Small intestine (tissue), 7 donors: ENCODE results near the gene SEMA5A. TPM values are rescaled to one million over a fixed set of nuclear protein-coding genes. Genes with fewer than 3 reads are reported as not detected.

ENCODE experiments used
- DNase-seq, 2 donors: peaks; one replicate each; pipeline versions ENCODE4 v3.0.0 to v3.0.0-alpha.2; 2013
- FAIRE-seq: peaks from 2 replicates; lab custom pipeline; 2012; peaks lifted over from hg19 to GRCh38; lab: Jason Lieb, UNC
- H3K27ac ChIP-seq, 3 donors: one replicate each; pipeline ENCODE4 v1.5.1; 2013; ENCODE audit warnings: low read length in 2 of 3, mild to moderate bottlenecking in 2 of 3, control low read depth in 1 of 3, inconsistent platforms in 1 of 3, low read depth in 1 of 3, moderate library complexity in 1 of 3
- H3K27me3 ChIP-seq, 3 donors: one replicate each; pipeline ENCODE4 v1.6.1; 2013; ENCODE audit warnings: low read length in 3 of 3, inconsistent platforms in 1 of 3; ENCODE audit not compliant: control insufficient read depth in 3 of 3, insufficient read depth in 3 of 3
- H3K36me3 ChIP-seq, 3 donors: one replicate each; pipeline ENCODE4 v1.6.1; 2013; ENCODE audit warnings: low read length in 3 of 3, inconsistent platforms in 1 of 3, low read depth in 1 of 3, mild to moderate bottlenecking in 1 of 3, moderate library complexity in 1 of 3; ENCODE audit not compliant: control insufficient read depth in 3 of 3, insufficient read depth in 2 of 3
- H3K4me1 ChIP-seq, 3 donors: one replicate each; pipeline ENCODE4 v1.6.1; 2013; ENCODE audit warnings: low read length in 2 of 3, inconsistent platforms in 1 of 3, low read depth in 1 of 3, mild to moderate bottlenecking in 1 of 3, moderate library complexity in 1 of 3; ENCODE audit not compliant: control insufficient read depth in 3 of 3, insufficient read depth in 2 of 3
- H3K4me3 ChIP-seq, 3 donors: one replicate each; pipeline ENCODE4 v1.5.1; 2013; ENCODE audit warnings: low read length in 3 of 3, control low read depth in 1 of 3, inconsistent platforms in 1 of 3, low read depth in 1 of 3, mild to moderate bottlenecking in 1 of 3, moderate library complexity in 1 of 3
- H3K9me3 ChIP-seq, 2 donors: one replicate each; pipeline ENCODE4 v1.6.1; 2013; ENCODE audit warnings: low read depth in 1 of 2, low read length in 1 of 2; ENCODE audit not compliant: control insufficient read depth in 2 of 2, insufficient read depth in 1 of 2
- WGBS, 3 donors: extraction: QIAGEN DNeasy Blood & Tissue Kit; methylation state at CpG; one replicate each; pipeline ENCODE4 v1.1.7; 2013; 5-methylcytosine and 5-hydroxymethylcytosine counted together
- polyA plus RNA-seq, 4 donors: library from polyadenylated mRNA; stranded (reverse) in 3 of 4; unstranded in 1 of 4; fragments of 200-250 nt in 3 of 4; fragments of 120-200 nt in 1 of 4; gene quantifications; one replicate each; pipeline versions ENCODE4 v1.2.1 to v1.2.3, GENCODE V29; 2013
- donor health status: healthy with polysubstance abuse.
- donor health status: control.
- donor health status: control.
- donor health status: Bipolar disorder and iron deficiency.
- donor health status: healthy.

The SEMA5A gene
- polyA plus RNA-seq, 4 donors: 0.45 to 11.1 (median 1.2) TPM

GRCh38 chr5:9069650-9070049, 476.2 kb downstream of the SEMA5A start:
- WGBS, 3 donors: 75 to 92% (median 90%) methylated on average over 6 of the region's 6 CpGs
- H3K36me3 ChIP-seq: peaks cover 0 to 7% (median 0%) of the 10 kb centered on the region in 3 donors
- no peaks in the 10 kb centered on the region for H3K4me1 ChIP-seq
- H3K4me3 ChIP-seq: no peak overlapping the region
- H3K27me3 ChIP-seq: no peaks in the 10 kb centered on the region
- FAIRE-seq (no peak), DNase-seq (no peak)
- no peaks in the 10 kb centered on the region for H3K9me3 ChIP-seq
- H3K27ac ChIP-seq: no peak overlapping the region

- Histone ChIP-seq H3K36me3 (peaks cover 0 to 17% (median 0%) of the 10 kb centered on the region in 3 donors), H3K4me3 (no peak overlapping the region), H3K27me3 (no peaks in the 10 kb centered on the region), H3K9me3 (no peaks in the 10 kb centered on the region), H3K27ac (no peak overlapping the region), H3K4me1 (no peaks in the 10 kb centered on the region)
- FAIRE-seq: no peak
- DNase-seq: no peak
- WGBS, 3 donors: 77 to 83% (median 83%) methylated on average over 2 of the region's 2 CpGs
Measured at GRCh38 chr5:9067154-9067553, 478.7 kb downstream of the SEMA5A start.

- Histone ChIP-seq H3K4me3 (no peak overlapping the region), H3K4me1 (no peaks in the 10 kb centered on the region), H3K36me3 (peaks cover 0 to 24% (median 0%) of the 10 kb centered on the region in 3 donors), H3K27me3 (no peaks in the 10 kb centered on the region), H3K27ac (no peak overlapping the region), H3K9me3 (no peaks in the 10 kb centered on the region)
- 90 to 93% (median 91%) methylated on average over 17 of the region's 17 CpGs for WGBS, 3 donors
- FAIRE-seq: no peak
- no peak for DNase-seq
Measured at GRCh38 chr5:9066349-9066748, 479.5 kb downstream of the SEMA5A start.

- Histone ChIP-seq H3K4me3 (no peak overlapping the region), H3K36me3 (peaks cover 0 to 31% (median 0%) of the 10 kb centered on the region in 3 donors), H3K4me1 (no peaks in the 10 kb centered on the region), H3K27ac (no peak overlapping the region), H3K9me3 (no peaks in the 10 kb centered on the region), H3K27me3 (no peaks in the 10 kb centered on the region)
- 64 to 72% (median 68%) methylated on average over 3 of the region's 3 CpGs for WGBS, 3 donors
- no peak for FAIRE-seq
- no peak for DNase-seq
Measured at GRCh38 chr5:9063615-9064245, 482.1 kb downstream of the SEMA5A start.

- no peak for DNase-seq
- peaks cover 0 to 31% (median 0%) of the 10 kb centered on the region in 3 donors for H3K36me3 ChIP-seq
- no peaks in the 10 kb centered on the region for H3K4me1 ChIP-seq
- 89 to 95% (median 91%) methylated on average over 11 of the region's 11 CpGs for WGBS, 3 donors
- no peak overlapping the region for H3K4me3 ChIP-seq
- H3K27ac ChIP-seq: no peak overlapping the region
- H3K27me3 ChIP-seq: no peaks in the 10 kb centered on the region
- no peaks in the 10 kb centered on the region for H3K9me3 ChIP-seq
- no peak for FAIRE-seq
Measured at GRCh38 chr5:9062873-9063272, 483.0 kb downstream of the SEMA5A start.

GRCh38 chr5:9059920-9060691, 485.8 kb downstream of the SEMA5A start:
- H3K4me3 ChIP-seq: no peak overlapping the region
- peaks cover 0 to 25% (median 0%) of the 10 kb centered on the region in 3 donors for H3K36me3 ChIP-seq
- H3K4me1 ChIP-seq: no peaks in the 10 kb centered on the region
- no peaks in the 10 kb centered on the region for H3K9me3 ChIP-seq
- FAIRE-seq (no peak), DNase-seq (no peak)
- H3K27me3 ChIP-seq: no peaks in the 10 kb centered on the region
- WGBS, 3 donors: 60 to 74% (median 65%) methylated on average over 5 of the region's 5 CpGs
- H3K27ac ChIP-seq: no peak overlapping the region

GRCh38 chr5:9058666-9059065, 487.2 kb downstream of the SEMA5A start:
- Histone ChIP-seq H3K36me3 (peaks cover 0 to 27% (median 0%) of the 10 kb centered on the region in 3 donors), H3K4me3 (no peak overlapping the region), H3K9me3 (no peaks in the 10 kb centered on the region), H3K27ac (no peak overlapping the region), H3K4me1 (no peaks in the 10 kb centered on the region), H3K27me3 (no peaks in the 10 kb centered on the region)
- DNase-seq: no peak
- FAIRE-seq: no peak
- WGBS, 3 donors: 67 to 90% (median 76%) methylated on average over 1 of the region's 1 CpG

- no peaks in the 10 kb centered on the region for H3K4me1 ChIP-seq
- H3K9me3 ChIP-seq: no peaks in the 10 kb centered on the region
- H3K27ac ChIP-seq: no peak overlapping the region
- FAIRE-seq: no peak
- H3K27me3 ChIP-seq: no peaks in the 10 kb centered on the region
- H3K36me3 ChIP-seq: peaks cover 0 to 24% (median 0%) of the 10 kb centered on the region in 3 donors
- no peak for DNase-seq
- no peak overlapping the region for H3K4me3 ChIP-seq
Measured at GRCh38 chr5:9058161-9058560, 487.7 kb downstream of the SEMA5A start.
